Caco-2 (cell line): ENCODE results near the gene DZANK1. TPM values are rescaled to one million over a fixed set of nuclear protein-coding genes. Genes with fewer than 3 reads are reported as not detected.

Experiments used
- BruUV-seq: library from RNA; stranded (reverse); fragments of 400-500 nt; replicated peaks from 2 replicates; lab custom pipeline; 2021; lab: Mats Ljungman, UMichigan
- CTCF ChIA-PET: fragments of 300-600 bp; sonication (Branson Sonifier 250); formaldehyde crosslinking; loops from one replicate; lab custom pipeline; 2022; ENCODE audit warnings: antibody characterized with exemption; lab: Charles Lee
- POLR2A ChIA-PET: fragments of 300-600 bp; sonication (Branson Sonifier 250); formaldehyde crosslinking; loops from one replicate; lab custom pipeline; 2022; ENCODE audit warnings: antibody characterized with exemption; lab: Charles Lee
- DNase-seq, 2 experiments: peaks; one replicate each; pipeline versions ENCODE4 v3.0.0 to v3.0.0-alpha.2; 2020 to 2022
- H3K27me3 ChIP-seq: replicated peaks from 2 replicates; pipeline ENCODE4 v1.6.0; 2011; ENCODE audit warnings: low read length; ENCODE audit not compliant: control insufficient read depth, insufficient read depth
- H3K36me3 ChIP-seq: 2 replicates; pipeline ENCODE4 v1.5.1; 2011; ENCODE audit warnings: low read length; ENCODE audit not compliant: control insufficient read depth, insufficient read depth
- H3K4me1 ChIP-seq: fragments of 250-450 bp; sonication (Bioruptor Pico); 2 replicates; pipeline ENCODE4 v1.5.1; 2020; ENCODE audit warnings: mild to moderate bottlenecking
- H3K4me3 ChIP-seq: 2 replicates; pipeline ENCODE4 v1.5.1; 2011; ENCODE audit warnings: low read depth, mild to moderate bottlenecking, control low read depth, low read length
- H3K9me3 ChIP-seq: fragments of 250-450 bp; sonication (Bioruptor Pico); 2 replicates; pipeline ENCODE4 v1.5.1; 2020; ENCODE audit warnings: mild to moderate bottlenecking, moderate library complexity
- H3K27ac Mint-ChIP-seq: one replicate; pipeline ENCODE4 v1.8.0; 2022; ENCODE audit warnings: mixed read lengths; ENCODE audit not compliant: unreplicated experiment
- H3K27me3 Mint-ChIP-seq: one replicate; pipeline ENCODE4 v1.8.0; 2022; ENCODE audit warnings: mixed read lengths; ENCODE audit not compliant: insufficient read depth, unreplicated experiment
- H3K36me3 Mint-ChIP-seq: one replicate; pipeline ENCODE4 v1.8.0; 2022; ENCODE audit warnings: mild to moderate bottlenecking, mixed read lengths; ENCODE audit not compliant: insufficient read depth, unreplicated experiment
- H3K4me1 Mint-ChIP-seq: one replicate; pipeline ENCODE4 v1.8.0; 2022; ENCODE audit warnings: low read depth, mixed read lengths; ENCODE audit not compliant: unreplicated experiment
- H3K4me3 Mint-ChIP-seq: one replicate; pipeline ENCODE4 v1.8.0; 2022; ENCODE audit warnings: mild to moderate bottlenecking, moderate library complexity, mixed read lengths; ENCODE audit not compliant: unreplicated experiment
- H3K9me3 Mint-ChIP-seq: one replicate; pipeline ENCODE4 v1.8.0; 2022; ENCODE audit warnings: mixed read lengths; ENCODE audit not compliant: unreplicated experiment
- CTCF ChIP-seq, 2 experiments: fragments of 200-600 bp in 1 of 2; IDR thresholded peaks; 1 replicate in 1 of 2; 2 replicates in 1 of 2; pipeline versions ENCODE4 v1.5.1 to v1.8.0; 2011 to 2022; ENCODE audit warnings: antibody characterized with exemption in 1 of 2, control low read depth in 1 of 2, inconsistent platforms in 1 of 2, low read depth in 1 of 2, low read length in 1 of 2, mild to moderate bottlenecking in 1 of 2, moderate library complexity in 1 of 2; ENCODE audit not compliant: insufficient read depth in 1 of 2, severe bottlenecking in 1 of 2, unreplicated experiment in 1 of 2
- intact Hi-C: fragments of 100-400 bp; cut with micrococcal nuclease; formaldehyde crosslinking; loops from one replicate; pipeline ENCODE4 v1.10.0; 2022; ENCODE audit not compliant: unreplicated experiment
- total RNA-seq: library from RNA; stranded (reverse); gene quantifications from 2 replicates; pipeline ENCODE4 v1.2.3, GENCODE V29; 2022

DZANK1 gene
- total RNA-seq, 1 experiment from 2014 or later = 8.6 TPM

GRCh38 chr20:18390201-18390600 is 76.6 kb downstream of the DZANK1 start:
- TF ChIP-seq CTCF (IDR thresholded peaks at IDR 0.05; ENCODE audit: insufficient read depth in 1 of 2, low read depth in 1 of 2, low read length in 1 of 2, severe bottlenecking in 1 of 2, unreplicated experiment in 1 of 2) = no peak
- H3K27me3 Mint-ChIP-seq = no peaks in the 10 kb centered on the region

GRCh38 chr20:18388860-18389259 is 78.0 kb downstream of the DZANK1 start:
- no peak for TF ChIP-seq CTCF (IDR thresholded peaks at IDR 0.05; ENCODE audit: insufficient read depth in 1 of 2, low read depth in 1 of 2, low read length in 1 of 2, severe bottlenecking in 1 of 2, unreplicated experiment in 1 of 2)
- Mint-ChIP-seq H3K27me3 (no peaks in the 10 kb centered on the region), H3K4me3 (peak overlapping the region; percentile 66), H3K27ac (peak overlapping the region; percentile 89), H3K4me1 (peaks cover 20% of the 10 kb centered on the region), H3K36me3 (peaks cover 14% of the 10 kb centered on the region), H3K9me3 (no peaks in the 10 kb centered on the region)
- peaks cover 3% of the 10 kb centered on the region for H3K36me3 ChIP-seq
- peak; percentile 75 for DNase-seq
- peaks cover 35% of the 10 kb centered on the region for H3K4me1 ChIP-seq
- CTCF ChIA-PET = interaction anchor here (1.2 kb wide), 1 partner anchor 101 kb away, joined by 3 read pairs; the partner anchor contains the start of gene ZNF133
- H3K4me3 ChIP-seq = no peak overlapping the region
- H3K9me3 ChIP-seq = no peaks in the 10 kb centered on the region
- POLR2A ChIA-PET = interaction anchor here (0.7 to 1.2 kb wide), 2 partner anchors 101 to 119 kb away, joined by 4 to 5 read pairs; partner anchors contain the start of genes SEC23B and ZNF133
- H3K27me3 ChIP-seq = no peaks in the 10 kb centered on the region
- intact Hi-C loops = loop anchor here (5.0 kb wide), 3 partner anchors 67 to 102 kb away; partner anchors contain the start of gene ZNF133
- BruUV-seq = no TSS peak

More at GRCh38 chr20:18390201-18390600, 76.6 kb downstream of the DZANK1 start:
- no peak overlapping the region for H3K4me3 ChIP-seq
- H3K9me3 Mint-ChIP-seq = no peaks in the 10 kb centered on the region
- ChIA-PET POLR2A (interaction anchor here (0.6 to 0.9 kb wide), 3 partner anchors 118 to 195 kb away, joined by 3 to 5 read pairs (median 3); partner anchors contain the start of gene SEC23B), CTCF (no interaction called here)
- no peaks in the 10 kb centered on the region for H3K9me3 ChIP-seq
- no peak for DNase-seq
- H3K27me3 ChIP-seq = no peaks in the 10 kb centered on the region
- peak overlapping the region; percentile 7 for H3K4me3 Mint-ChIP-seq
- no peak overlapping the region for H3K27ac Mint-ChIP-seq
- peaks cover 35% of the 10 kb centered on the region for H3K4me1 ChIP-seq
- TSS peak; percentile 60 for BruUV-seq
- H3K36me3 Mint-ChIP-seq = peaks cover 14% of the 10 kb centered on the region
- H3K4me1 Mint-ChIP-seq = peaks cover 20% of the 10 kb centered on the region
- intact Hi-C loops = no loop called here
- H3K36me3 ChIP-seq = peaks cover 3% of the 10 kb centered on the region

GRCh38 chr20:18380908-18381529 is 85.8 kb downstream of the DZANK1 start:
- no peak for DNase-seq
- POLR2A ChIA-PET = no interaction called here
- H3K36me3 ChIP-seq = no peaks in the 10 kb centered on the region; the same call in 1 of the 2 replicates
- no TSS peak for BruUV-seq
- no peaks in the 10 kb centered on the region for H3K36me3 Mint-ChIP-seq
- H3K4me3 Mint-ChIP-seq = no peak overlapping the region
- no peak overlapping the region for H3K27ac Mint-ChIP-seq
- no peaks in the 10 kb centered on the region for H3K9me3 ChIP-seq
- no peak for TF ChIP-seq CTCF (IDR thresholded peaks at IDR 0.05; ENCODE audit: insufficient read depth in 1 of 2, low read depth in 1 of 2, low read length in 1 of 2, severe bottlenecking in 1 of 2, unreplicated experiment in 1 of 2)
- CTCF ChIA-PET = interaction anchor here (0.7 kb wide), 1 partner anchor 27 kb away, joined by 3 read pairs; no protein-coding TSS in a partner anchor
- no peaks in the 10 kb centered on the region for H3K27me3 ChIP-seq
- intact Hi-C loops = no loop called here
- H3K27me3 Mint-ChIP-seq = no peaks in the 10 kb centered on the region
- 0 out of 2 replicates have a peak, but pooled peaks cover 4% of the 10 kb centered on the region for H3K4me1 ChIP-seq
- no peak overlapping the region for H3K4me3 ChIP-seq
- no peaks in the 10 kb centered on the region for H3K9me3 Mint-ChIP-seq
- no peaks in the 10 kb centered on the region for H3K4me1 Mint-ChIP-seq
